Lower leg skin (tissue), 4 donors: ENCODE data around the gene FDCSP. TPM values are rescaled to one million over a fixed set of nuclear protein-coding genes. Genes with fewer than 3 reads are reported as not detected.
"Not testable (repeated sequence)": the region's sequence is repeated elsewhere in the genome, so short reads cannot be mapped to it uniquely, and the experiment has no call there.

ENCODE experiments used
- DNase-seq, 2 donors: peaks; one replicate each; pipeline ENCODE4 v3.0.0-alpha.2; 2019; ENCODE audit warnings: low spot score in 2 of 2
- H3K4me3 ChIP-seq: fragments of 200-600 bp; sonication (generic); 2 replicates; pipeline ENCODE4 v1.5.1; 2017; ENCODE audit warnings: mild to moderate bottlenecking, low read depth; ENCODE audit not compliant: poor library complexity, severe bottlenecking
- CTCF ChIP-seq, 3 donors: fragments of 450-650 bp; IDR thresholded peaks; one replicate each; pipeline ENCODE4 v1.5.1; 2016; ENCODE audit warnings: antibody characterized with exemption in 3 of 3, mild to moderate bottlenecking in 3 of 3, moderate library complexity in 2 of 3
- POLR2A ChIP-seq, 2 donors: fragments of 450-650 bp; IDR thresholded peaks; one replicate each; pipeline ENCODE4 v1.6.1; 2016 to 2017; ENCODE audit warnings: antibody characterized with exemption in 2 of 2, mild to moderate bottlenecking in 1 of 2, moderate library complexity in 1 of 2
- WGBS, 2 donors: methylation state at CpG; one replicate each; pipeline ENCODE4 v1.1.5; 2018; 5-methylcytosine and 5-hydroxymethylcytosine counted together
- intact Hi-C: fragments of 100-400 bp; cut with DNase I; formaldehyde crosslinking; loops from one replicate; pipeline ENCODE4 v1.15.0; 2023; ENCODE audit warnings: low total_unique reads
- total RNA-seq, 4 donors: library from RNA; depleted of rRNA; stranded (reverse); fragments of >200 nt; gene quantifications; one replicate each; pipeline ENCODE4 v1.1.0, GENCODE V29; 2016

FDCSP gene
- total RNA-seq, 4 donors from 2014 or later, result not detected

GRCh38 chr4:70221389-70221788, 4.5 kb upstream of the FDCSP start:
- DNase-seq, intact Hi-C loops: not testable (repeated sequence)
- WGBS, 2 donors, result 84 to 95% methylated on average over 3 of the region's 3 CpGs

GRCh38 chr4:70221818-70222217, 4.1 kb upstream of the FDCSP start:
- H3K4me3 ChIP-seq, intact Hi-C loops, DNase-seq: not testable (repeated sequence)

More at GRCh38 chr4:70221389-70221788, 4.5 kb upstream of the FDCSP start:
- H3K4me3 ChIP-seq, result not testable (repeated sequence)

DNA sequence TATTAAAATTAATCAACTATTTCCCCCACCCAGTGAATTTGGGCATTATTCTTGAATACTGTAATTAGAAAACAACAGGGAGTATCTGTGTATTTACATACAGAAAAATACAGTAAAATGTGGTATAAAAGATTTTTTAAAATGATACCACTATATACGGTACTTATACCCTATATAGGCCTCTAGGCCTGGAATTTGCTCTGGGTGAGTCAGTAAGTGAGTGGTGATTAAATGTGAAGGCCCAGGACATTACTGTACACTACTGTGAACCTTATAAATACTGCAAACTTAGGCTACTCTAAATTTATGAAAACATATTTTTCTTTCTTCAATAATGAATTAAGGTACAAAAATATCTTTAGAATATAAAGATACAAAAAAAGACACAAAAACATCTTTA, 10.2 kb downstream of the FDCSP start:
- no peak for DNase-seq
- intact Hi-C loops, result no loop called here
- no peak overlapping the region for H3K4me3 ChIP-seq
- TF ChIP-seq POLR2A (IDR thresholded peaks at IDR 0.05), result no peak
- TF ChIP-seq CTCF (IDR thresholded peaks at IDR 0.05), result no peak
- 82 to 93% methylated on average over 1 of the region's 1 CpG for WGBS, 2 donors

DNA sequence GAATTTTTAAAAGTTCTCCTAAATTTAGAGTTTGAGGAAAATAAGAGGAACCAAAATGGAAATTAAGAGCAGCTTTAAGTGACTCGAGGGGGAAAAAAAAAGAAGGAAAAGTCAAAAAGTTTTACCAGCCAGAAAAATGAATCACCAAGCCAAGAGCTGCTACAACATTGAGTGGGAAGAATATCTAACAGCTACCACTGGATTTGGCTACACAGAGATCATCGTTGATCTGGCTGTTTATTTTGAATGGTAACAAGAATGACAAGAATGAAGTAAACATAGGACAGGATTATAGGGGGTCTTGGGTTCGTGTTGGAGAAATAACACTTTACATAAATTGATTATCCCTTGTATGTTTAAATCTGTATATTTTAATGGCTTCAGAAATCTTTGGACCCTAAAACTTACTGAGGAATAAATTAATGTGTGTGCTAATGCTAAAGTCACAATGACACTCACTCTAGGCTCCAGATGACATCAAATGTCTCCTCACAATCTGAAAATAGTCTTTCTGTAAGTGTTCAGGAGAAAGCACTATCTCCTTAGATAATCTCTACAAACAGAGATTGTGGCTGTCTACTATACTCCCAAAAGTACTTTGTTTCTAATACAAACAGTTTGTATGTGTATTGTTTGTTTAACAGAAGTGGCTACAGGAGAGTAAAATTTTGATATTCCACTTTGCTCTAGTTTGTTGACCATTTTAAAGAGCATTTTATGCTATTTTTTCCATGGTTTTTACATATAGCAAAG, 13.4 kb downstream of the FDCSP start:
- 31 to 32% methylated on average over 3 of the region's 3 CpGs for WGBS, 2 donors
- H3K4me3 ChIP-seq, result no peak overlapping the region
- no peak for TF ChIP-seq CTCF (IDR thresholded peaks at IDR 0.05)
- TF ChIP-seq POLR2A (IDR thresholded peaks at IDR 0.05), result no peak
- DNase-seq, result no peak
- intact Hi-C loops, result no loop called here

DNA sequence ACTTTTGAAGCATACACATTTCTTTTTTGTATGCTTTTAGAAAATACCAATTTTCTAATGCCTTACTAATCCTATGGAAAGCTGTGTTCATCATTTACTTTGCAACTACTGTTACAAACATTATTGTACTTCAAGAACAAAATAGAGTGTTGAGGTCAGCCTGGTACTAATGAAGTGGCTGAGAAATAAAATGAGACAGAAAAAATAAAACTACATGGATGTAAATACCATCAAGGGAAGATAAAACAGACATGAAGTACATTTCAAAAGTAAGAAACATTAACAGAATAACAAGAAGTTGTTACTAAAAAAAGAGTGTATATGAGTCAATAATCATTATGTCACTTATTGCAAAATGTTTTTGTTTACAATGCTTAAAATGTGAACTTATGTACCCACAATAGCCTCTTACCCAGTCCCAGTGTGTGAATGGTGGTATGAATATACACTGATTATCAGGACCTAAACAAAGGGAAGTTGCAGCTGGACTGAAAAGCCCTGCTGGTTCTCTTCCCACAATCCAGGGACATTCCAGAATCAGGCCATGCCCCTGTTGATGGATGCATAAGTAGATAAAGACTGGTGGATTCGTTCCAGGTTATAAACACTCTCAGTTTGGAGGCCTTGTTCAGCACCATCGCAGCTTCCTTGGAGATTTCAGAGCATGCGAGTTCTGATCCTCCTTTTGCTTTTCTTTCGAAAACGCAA, 14.1 kb downstream of the FDCSP start:
- WGBS, 2 donors, result 77 to 81% methylated on average over 5 of the region's 5 CpGs
- H3K4me3 ChIP-seq, result no peak overlapping the region
- no peak for DNase-seq
- intact Hi-C loops, result no loop called here
- TF ChIP-seq POLR2A (IDR thresholded peaks at IDR 0.05), result no peak
- TF ChIP-seq CTCF (IDR thresholded peaks at IDR 0.05), result no peak

GRCh38 chr4:70242297-70242696, 16.4 kb downstream of the FDCSP start, which contains the start of gene CSN3:
TSS of gene CSN3 (plus strand) at chr4:70242597. CDS start at chr4:70244820, 2,223 bp downstream.
- DNase-seq, intact Hi-C loops, H3K4me3 ChIP-seq: not testable (repeated sequence)
- WGBS, 2 donors, result 89 to 90% methylated on average over 3 of the region's 3 CpGs

- TF ChIP-seq POLR2A (IDR thresholded peaks at IDR 0.05) (no peak), CTCF (IDR thresholded peaks at IDR 0.05) (no peak)
- no peak overlapping the region for H3K4me3 ChIP-seq
- DNase-seq, result no peak
- intact Hi-C loops, result no loop called here
- 61 to 66% methylated on average over 4 of the region's 4 CpGs for WGBS, 2 donors
These were observed 17.2 kb downstream of the FDCSP start for GRCh38 chr4:70243091-70243490.
